H1 (cell line): ENCODE results near the gene WWC2. TPM values are rescaled to one million over a fixed set of nuclear protein-coding genes. Genes with fewer than 3 reads are reported as not detected.
A peak's percentile ranks its signal among the peaks of the same experiment; 100 is the strongest.

Source experiments
- CTCF ChIA-PET: fragments of 300-600 bp; sonication (Branson Sonifier 250); formaldehyde crosslinking; loops from one replicate; lab custom pipeline; 2021; ENCODE audit not compliant: partially characterized antibody; lab: Charles Lee
- POLR2A ChIA-PET: fragments of 300-600 bp; sonication (Branson Sonifier 250); formaldehyde crosslinking; loops from one replicate; lab custom pipeline; 2021; ENCODE audit warnings: inconsistent platforms; ENCODE audit not compliant: partially characterized antibody; lab: Charles Lee
- DNase-seq, 2 experiments: peaks; one replicate each; pipeline versions ENCODE4 v3.0.0 to v3.0.0-alpha.2; 2010 to 2022; ENCODE audit warnings: low spot score in 2 of 2, low read depth in 1 of 2, mixed read lengths in 1 of 2
- FAIRE-seq: peaks from 2 replicates; lab custom pipeline; 2011; peaks lifted over from hg19 to GRCh38; lab: Jason Lieb, UNC
- H2AFZ ChIP-seq: 2 replicates; pipeline ENCODE4 v1.8.1; 2012; ENCODE audit warnings: low read length, inconsistent platforms
- H2AK5ac ChIP-seq: 2 replicates; pipeline ENCODE4 v1.6.1; 2013; ENCODE audit warnings: low read depth, low read length
- H2BK120ac ChIP-seq: replicated peaks from 2 replicates; pipeline ENCODE3; 2013; ENCODE audit warnings: low read depth, low read length, inconsistent platforms
- H2BK12ac ChIP-seq: 2 replicates; pipeline ENCODE4 v1.6.1; 2013; ENCODE audit warnings: low read depth, low read length
- H2BK15ac ChIP-seq: 2 replicates; pipeline ENCODE4 v1.6.1; 2013; ENCODE audit warnings: low read length
- H2BK20ac ChIP-seq: 2 replicates; pipeline ENCODE4 v1.6.1; 2013; ENCODE audit warnings: low read length
- H2BK5ac ChIP-seq: 2 replicates; pipeline ENCODE4 v1.6.1; 2013; ENCODE audit warnings: low read depth, low read length
- H3K14ac ChIP-seq: 2 replicates; pipeline ENCODE4 v1.6.1; 2013; ENCODE audit warnings: inconsistent platforms; ENCODE audit not compliant: insufficient read length
- H3K18ac ChIP-seq: 2 replicates; pipeline ENCODE4 v1.6.1; 2013; ENCODE audit warnings: low read length; ENCODE audit errors: extremely low read depth
- H3K23ac ChIP-seq: 2 replicates; pipeline ENCODE4 v1.6.1; 2013; ENCODE audit warnings: inconsistent platforms; ENCODE audit not compliant: insufficient read length
- H3K23me2 ChIP-seq: 2 replicates; pipeline ENCODE4 v1.6.1; 2013; ENCODE audit warnings: low read depth, low read length
- H3K27ac ChIP-seq: 2 replicates; pipeline ENCODE4 v1.6.1; 2011; ENCODE audit warnings: low read depth, low read length, inconsistent platforms
- H3K27me3 ChIP-seq, 4 experiments: replicated peaks in 1 of 4; 1 replicate in 1 of 4; 2 replicates in 3 of 4; pipeline versions ENCODE4 v1.6.1 to v1.8.1; 2011 to 2013; ENCODE audit warnings: low read length in 3 of 4, mild to moderate bottlenecking in 3 of 4, inconsistent platforms in 2 of 4, mixed read lengths in 2 of 4, moderate library complexity in 1 of 4; ENCODE audit not compliant: control insufficient read depth in 3 of 4, insufficient read depth in 3 of 4; ENCODE audit errors: extremely low read depth in 1 of 4
- H3K36me3 ChIP-seq, 4 experiments: 2 replicates each; pipeline versions ENCODE4 v1.6.1 to v1.8.1; 2011 to 2013; ENCODE audit warnings: mild to moderate bottlenecking in 4 of 4, low read length in 3 of 4, moderate library complexity in 2 of 4, control low read depth in 1 of 4, inconsistent platforms in 1 of 4; ENCODE audit not compliant: insufficient read depth in 4 of 4, control insufficient read depth in 2 of 4
- H3K4ac ChIP-seq: replicated peaks from 2 replicates; pipeline ENCODE3; 2013; ENCODE audit warnings: low read length, low read depth, mixed read lengths, inconsistent platforms; ENCODE audit not compliant: insufficient read length
- H3K4me1 ChIP-seq, 4 experiments: replicated peaks in 1 of 4; 1 replicate in 1 of 4; 2 replicates in 3 of 4; pipeline versions ENCODE4 v1.6.1 to v1.8.1; 2011 to 2013; ENCODE audit warnings: low read length in 3 of 4, inconsistent platforms in 2 of 4, mixed read lengths in 1 of 4; ENCODE audit not compliant: insufficient read depth in 4 of 4, control insufficient read depth in 3 of 4
- H3K4me2 ChIP-seq, 2 experiments: 2 replicates each; pipeline versions ENCODE4 v1.6.1 to v1.8.1; 2011 to 2013; ENCODE audit warnings: low read depth in 2 of 2, low read length in 2 of 2, control low read depth in 1 of 2, inconsistent platforms in 1 of 2, mild to moderate bottlenecking in 1 of 2; ENCODE audit not compliant: insufficient read depth in 1 of 2
- H3K4me3 ChIP-seq, 4 experiments: fragments of 200-600, 300-600 bp in 1 of 4; sonication (generic), shearing (Covaris generic), sonication (Bioruptor Twin) in 1 of 4; 2 replicates each; pipeline versions ENCODE4 v1.5.1 to v1.8.1; 2011 to 2016; ENCODE audit warnings: low read length in 4 of 4, low read depth in 3 of 4, control low read depth in 2 of 4, inconsistent platforms in 2 of 4, mild to moderate bottlenecking in 2 of 4, mixed read lengths in 1 of 4, moderate library complexity in 1 of 4; ENCODE audit not compliant: insufficient read depth in 2 of 4; ENCODE audit errors: extremely low read depth in 1 of 4
- H3K56ac ChIP-seq: replicated peaks from 2 replicates; pipeline ENCODE3; 2013; ENCODE audit warnings: low read depth, mild to moderate bottlenecking, mixed read lengths, low read length, inconsistent platforms; ENCODE audit not compliant: insufficient read length
- H3K79me1 ChIP-seq: 2 replicates; pipeline ENCODE4 v1.6.1; 2013; ENCODE audit warnings: low read depth, low read length, control low read depth
- H3K79me2 ChIP-seq, 2 experiments: 2 replicates each; pipeline versions ENCODE4 v1.6.1 to v1.8.1; 2012 to 2013; ENCODE audit warnings: low read length in 2 of 2, mild to moderate bottlenecking in 2 of 2, inconsistent platforms in 1 of 2; ENCODE audit not compliant: insufficient read depth in 2 of 2, control insufficient read depth in 1 of 2
- H3K9ac ChIP-seq, 4 experiments: replicated peaks in 1 of 4; 1 replicate in 1 of 4; 2 replicates in 3 of 4; pipeline versions ENCODE4 v1.6.1 to v1.8.1; 2011 to 2013; ENCODE audit warnings: low read depth in 3 of 4, low read length in 3 of 4, control low read depth in 2 of 4, mild to moderate bottlenecking in 2 of 4, moderate library complexity in 2 of 4, inconsistent platforms in 1 of 4; ENCODE audit errors: extremely low read depth in 1 of 4
- H3K9me3 ChIP-seq, 2 experiments: 2 replicates each; pipeline versions ENCODE4 v1.6.1 to v1.8.1; 2012 to 2013; ENCODE audit warnings: mild to moderate bottlenecking in 2 of 2, moderate library complexity in 2 of 2, control low read depth in 1 of 2, inconsistent platforms in 1 of 2, low read depth in 1 of 2, low read length in 1 of 2, mixed read lengths in 1 of 2; ENCODE audit not compliant: insufficient read depth in 2 of 2
- H4K20me1 ChIP-seq, 2 experiments: replicated peaks in 1 of 2; 2 replicates each; pipeline versions ENCODE3 to v1.8.1; 2011 to 2013; ENCODE audit warnings: inconsistent platforms in 2 of 2, low read length in 2 of 2, mild to moderate bottlenecking in 1 of 2; ENCODE audit not compliant: insufficient read depth in 2 of 2, control insufficient read depth in 1 of 2
- H4K5ac ChIP-seq: 2 replicates; pipeline ENCODE4 v1.6.1; 2013; ENCODE audit warnings: low read length, low read depth, mixed read lengths, inconsistent platforms; ENCODE audit not compliant: insufficient read length
- H4K8ac ChIP-seq: 2 replicates; pipeline ENCODE4 v1.8.0; 2013; ENCODE audit warnings: mild to moderate bottlenecking, moderate library complexity, low read length, inconsistent platforms; ENCODE audit not compliant: insufficient read depth; ENCODE audit errors: extremely low read depth
- H4K91ac ChIP-seq: replicated peaks from 2 replicates; pipeline ENCODE3; 2013; ENCODE audit warnings: low read length, mixed read lengths, inconsistent platforms; ENCODE audit not compliant: insufficient read length
- POLR2A ChIP-seq, 2 experiments: IDR thresholded peaks; 1 replicate in 1 of 2; 2 replicates in 1 of 2; pipeline ENCODE4 v1.6.1; 2011; ENCODE audit warnings: low read depth in 2 of 2, low read length in 2 of 2, mild to moderate bottlenecking in 2 of 2; ENCODE audit errors: control extremely low read depth in 1 of 2
- WGBS, 2 experiments: shearing (Covaris generic) in 1 of 2; methylation state at CpG; one replicate each; pipeline versions ENCODE4 v1.1.6 to v1.1.7; 2013 to 2015; ENCODE audit warnings: low lambda C conversion rate in 2 of 2, mixed read lengths in 2 of 2, inconsistent platforms in 1 of 2, low coverage in 1 of 2, missing lambda C conversion rate in 1 of 2; ENCODE audit not compliant: insufficient replicate concordance in 2 of 2, insufficient coverage in 1 of 2, insufficient read length in 1 of 2; ENCODE audit errors: extremely low coverage in 1 of 2, missing lambda C conversion rate in 1 of 2; 5-methylcytosine and 5-hydroxymethylcytosine counted together
- polyA plus RNA-seq, 7 experiments: library from polyadenylated mRNA; depleted of rRNA in 3 of 7; stranded (reverse) in 5 of 7; unstranded in 2 of 7; fragments of >200 nt in 5 of 7; fragments of 200-250 nt in 2 of 7; gene quantifications; 1 replicate in 5 of 7; 2 replicates in 1 of 7; 4 replicates in 1 of 7; pipeline versions ENCODE4 v1.2.1 to v1.2.3, GENCODE V29; 2011 to 2013; ENCODE audit warnings: missing spikeins in 2 of 7, mixed read lengths in 2 of 7
- total RNA-seq: library from RNA; stranded (reverse); fragmentation: NEBNext Ultra II Directional; extraction: Animal tissue kit (Norgen Biotek cat#: 25700); gene quantifications from 2 replicates; pipeline ENCODE4 v1.2.1, GENCODE V29; 2021
- TF ChIP-seq, protein P1 (sequence below): IDR thresholded peaks from 2 replicates; pipeline ENCODE4 v1.6.1; 2011; ENCODE audit warnings: low read length, improper control_type of control experiment

WWC2 gene
- total and polyA plus RNA-seq, 2 of the 8 experiments (the other 6 are each of a cell fraction or from before 2014, with no cell fraction given), result 17.6 to 135 TPM

DNA sequence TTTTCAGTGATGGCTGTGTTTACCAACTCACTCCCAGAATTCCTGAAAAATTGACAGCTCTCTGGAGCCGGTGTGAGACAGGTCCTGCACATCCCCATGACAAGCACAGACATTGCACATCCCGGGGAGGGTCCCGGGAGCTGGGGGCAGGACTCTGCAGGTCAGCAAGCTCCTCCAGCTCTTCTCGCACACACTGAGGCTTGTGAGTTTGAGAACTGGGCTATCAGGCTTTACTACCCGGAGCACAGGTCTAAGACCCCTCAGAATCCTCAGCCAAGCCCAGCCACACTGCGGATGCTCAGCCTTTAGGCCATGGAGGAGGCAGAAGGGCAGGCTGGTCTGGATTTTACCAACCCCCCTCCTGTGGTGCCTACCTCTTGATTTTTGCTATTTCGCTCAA is 228.8 kb downstream of the WWC2 start:
- H2AFZ ChIP-seq, result no peak overlapping the region
- DNase-seq (no peak), FAIRE-seq (no peak)
- 0 out of 2 replicates have a peak overlapping the region, but pooled peaks have one; percentile 35 for H4K8ac ChIP-seq
- no peak for TF ChIP-seq POLR2A (IDR thresholded peaks at IDR 0.05; ENCODE audit: control extremely low read depth in 1 of 2, low read depth in 2 of 2, low read length in 2 of 2)
- TF ChIP-seq, protein P1, sequence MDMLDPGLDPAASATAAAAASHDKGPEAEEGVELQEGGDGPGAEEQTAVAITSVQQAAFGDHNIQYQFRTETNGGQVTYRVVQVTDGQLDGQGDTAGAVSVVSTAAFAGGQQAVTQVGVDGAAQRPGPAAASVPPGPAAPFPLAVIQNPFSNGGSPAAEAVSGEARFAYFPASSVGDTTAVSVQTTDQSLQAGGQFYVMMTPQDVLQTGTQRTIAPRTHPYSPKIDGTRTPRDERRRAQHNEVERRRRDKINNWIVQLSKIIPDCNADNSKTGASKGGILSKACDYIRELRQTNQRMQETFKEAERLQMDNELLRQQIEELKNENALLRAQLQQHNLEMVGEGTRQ, result no peak
- WGBS, 2 experiments, result 77% methylated on average over 6 of the region's 7 CpGs; no CpG with 5 or more reads in 1 of the 2 experiments
- no peak overlapping the region for H2BK12ac ChIP-seq
- H4K91ac ChIP-seq, result no peak overlapping the region
- H3K4me3 ChIP-seq, result no peak overlapping the region
- no peak overlapping the region for H3K56ac ChIP-seq
- no peaks in the 10 kb centered on the region for H3K79me2 ChIP-seq
- H3K9me3 ChIP-seq, result peaks cover 5 to 6% of the 10 kb centered on the region in 2 experiments; a peak in 1 of 4 replicates
- no peak overlapping the region for H3K23ac ChIP-seq
- H3K4me1 ChIP-seq, result no peaks in the 10 kb centered on the region
- H3K27ac ChIP-seq, result no peak overlapping the region
- H4K20me1 ChIP-seq, result no peaks in the 10 kb centered on the region
- H3K79me1 ChIP-seq, result no peaks in the 10 kb centered on the region
- H3K18ac ChIP-seq, result no peak overlapping the region
- no peak overlapping the region for H2BK15ac ChIP-seq
- no peak overlapping the region for H2AK5ac ChIP-seq
- no peak overlapping the region for H3K4ac ChIP-seq
- H3K27me3 ChIP-seq, result peaks cover 0 to 2% (median 0%) of the 10 kb centered on the region in 4 experiments; a peak in 1 of 7 replicates
- H2BK20ac ChIP-seq, result no peak overlapping the region
- H3K14ac ChIP-seq, result no peak overlapping the region
- ChIA-PET CTCF (interaction anchor here (0.6 to 0.8 kb wide), 2 partner anchors 11 to 75 kb away, joined by 3 read pairs; no protein-coding TSS in a partner anchor), POLR2A (interaction anchor here (0.6 to 1.0 kb wide), 2 partner anchors 71 to 251 kb away, joined by 3 read pairs; no protein-coding TSS in a partner anchor)
- H2BK120ac ChIP-seq, result no peak overlapping the region
- no peaks in the 10 kb centered on the region for H3K36me3 ChIP-seq
- H3K4me2 ChIP-seq, result no peak overlapping the region
- peaks cover 1% of the 10 kb centered on the region; the same call in 1 of the 2 replicates for H3K23me2 ChIP-seq
- H4K5ac ChIP-seq, result no peak overlapping the region
- no peak overlapping the region for H2BK5ac ChIP-seq
- H3K9ac ChIP-seq, result no peak overlapping the region
